Activated naive CD4-positive, alpha-beta T cell (primary cell): ENCODE measurements around the gene IPO5.
"Not testable (repeated sequence)": the region's sequence is repeated elsewhere in the genome, so short reads cannot be mapped to it uniquely, and the experiment has no call there.

ENCODE experiments used
- DNase-seq, 4 experiments: peaks; one replicate each; lab custom pipeline; 2025; lab: John Stamatoyannopoulos, UW

The IPO5 gene

GRCh38 chr13:98014766-98015165 is 61.3 kb downstream of the IPO5 start:
- no peak for DNase-seq

- no peak for DNase-seq
These were observed 64.8 kb downstream of the IPO5 start for GRCh38 chr13:98018293-98018692.

GRCh38 chr13:98019186-98019585 is 65.7 kb downstream of the IPO5 start:
- no peak for DNase-seq

- DNase-seq = no peak
These were observed 66.8 kb downstream of the IPO5 start for GRCh38 chr13:98020271-98020670.

- no peak for DNase-seq
These were observed 68.7 kb downstream of the IPO5 start for GRCh38 chr13:98022210-98022609.

- DNase-seq = no peak
These were observed 72.1 kb downstream of the IPO5 start for GRCh38 chr13:98025480-98026025.

- no peak for DNase-seq
These were observed 73.0 kb downstream of the IPO5 start for GRCh38 chr13:98026457-98026857.

GRCh38 chr13:98032168-98032567 is 78.7 kb downstream of the IPO5 start:
- DNase-seq = no peak

GRCh38 chr13:98033277-98034247 is 80.1 kb downstream of the IPO5 start:
- DNase-seq = no peak

- no peak for DNase-seq
These were observed 81.9 kb downstream of the IPO5 start for GRCh38 chr13:98035373-98035772.

- not testable (repeated sequence) for DNase-seq
These were observed 83.3 kb downstream of the IPO5 start for GRCh38 chr13:98036564-98037302.

- DNase-seq = no peak
These were observed 85.8 kb downstream of the IPO5 start for GRCh38 chr13:98039261-98039660.

- DNase-seq = no peak
These were observed 86.5 kb downstream of the IPO5 start for GRCh38 chr13:98039964-98040363.

GRCh38 chr13:98041081-98041820 is 87.8 kb downstream of the IPO5 start:
- no peak for DNase-seq

- DNase-seq = no peak
These were observed 90.8 kb downstream of the IPO5 start for GRCh38 chr13:98044301-98044700.

- not testable (repeated sequence) for DNase-seq
These were observed 94.3 kb downstream of the IPO5 start for GRCh38 chr13:98047785-98048184.

GRCh38 chr13:98048265-98048664 is 94.8 kb downstream of the IPO5 start:
- no peak for DNase-seq

- no peak for DNase-seq
These were observed 96.6 kb downstream of the IPO5 start for GRCh38 chr13:98050041-98050466.

- no peak for DNase-seq
These were observed 98.9 kb downstream of the IPO5 start for GRCh38 chr13:98052412-98052811.

- no peak for DNase-seq
These were observed 100.8 kb downstream of the IPO5 start for GRCh38 chr13:98054301-98054700.

- DNase-seq = no peak
These were observed 102.1 kb downstream of the IPO5 start for GRCh38 chr13:98055623-98056022.

- no peak for DNase-seq
These were observed 103.5 kb downstream of the IPO5 start for GRCh38 chr13:98056839-98057410.
